GM06990 (cell line): ENCODE data around the gene SLFN12.
"Not testable (repeated sequence)": the region's sequence is repeated elsewhere in the genome, so short reads cannot be mapped to it uniquely, and the experiment has no call there.

Source experiments
- DNase-seq: peaks from one replicate; pipeline ENCODE4 v3.0.0-alpha.2; 2011; ENCODE audit not compliant: insufficient read length; ENCODE audit errors: extremely low read depth
- H3K27me3 ChIP-seq: replicated peaks from 2 replicates; pipeline ENCODE4 v1.6.0; 2011; ENCODE audit warnings: low read length; ENCODE audit not compliant: control insufficient read depth, insufficient read depth
- H3K36me3 ChIP-seq: 2 replicates; pipeline ENCODE4 v1.5.1; 2011; ENCODE audit warnings: low read length; ENCODE audit not compliant: control insufficient read depth, insufficient read depth
- H3K4me3 ChIP-seq: replicated peaks from 2 replicates; pipeline ENCODE4 v1.5.1; 2011; ENCODE audit warnings: low read depth, mild to moderate bottlenecking, control low read depth, low read length
- CTCF ChIP-seq: IDR thresholded peaks from 2 replicates; pipeline ENCODE4 v1.5.1; 2011; ENCODE audit warnings: low read length, control low read depth, mild to moderate bottlenecking, inconsistent platforms; ENCODE audit not compliant: insufficient read depth, poor library complexity, severe bottlenecking

The SLFN12 gene

GRCh38 chr17:35423761-35424160 lies 8.5 kb downstream of the SLFN12 start:
- Histone ChIP-seq H3K4me3 (no peak overlapping the region), H3K27me3 (no peaks in the 10 kb centered on the region), H3K36me3 (no peaks in the 10 kb centered on the region; the same call in 1 of the 2 replicates)
- no peak for DNase-seq
- TF ChIP-seq CTCF: no peak

- DNase-seq, H3K4me3 ChIP-seq, H3K36me3 ChIP-seq, H3K27me3 ChIP-seq: not testable (repeated sequence)
Observed at GRCh38 chr17:35421069-35421468, 11.2 kb downstream of the SLFN12 start.

- DNase-seq: no peak
- no peak for TF ChIP-seq CTCF
- Histone ChIP-seq H3K27me3 (no peaks in the 10 kb centered on the region), H3K4me3 (no peak overlapping the region), H3K36me3 (no peaks in the 10 kb centered on the region)
Observed at GRCh38 chr17:35416659-35417058, 15.6 kb downstream of the SLFN12 start.

GRCh38 chr17:35414707-35415106 lies 17.6 kb downstream of the SLFN12 start:
- not testable (repeated sequence) for H3K27me3 ChIP-seq, H3K36me3 ChIP-seq, DNase-seq, H3K4me3 ChIP-seq

- no peak overlapping the region for H3K4me3 ChIP-seq
- H3K36me3 ChIP-seq: peaks cover 5% of the 10 kb centered on the region
- TF ChIP-seq CTCF: no peak
- DNase-seq: no peak
- H3K27me3 ChIP-seq: no peaks in the 10 kb centered on the region
Observed at GRCh38 chr17:35414247-35414646, 18.1 kb downstream of the SLFN12 start.

GRCh38 chr17:35407531-35407930 lies 24.8 kb downstream of the SLFN12 start:
- Histone ChIP-seq H3K36me3 (peaks cover 5% of the 10 kb centered on the region), H3K4me3 (no peak overlapping the region), H3K27me3 (no peaks in the 10 kb centered on the region)
- TF ChIP-seq CTCF: no peak
- no peak for DNase-seq

GRCh38 chr17:35406568-35406967 lies 25.7 kb downstream of the SLFN12 start:
- no peak for TF ChIP-seq CTCF
- Histone ChIP-seq H3K36me3 (peaks cover 5% of the 10 kb centered on the region), H3K4me3 (no peak overlapping the region), H3K27me3 (no peaks in the 10 kb centered on the region)
- DNase-seq: no peak
